Measurements from ENCODE around the gene IGF2BP2. TPM values are rescaled to one million over a fixed set of nuclear protein-coding genes. Genes with fewer than 3 reads are reported as not detected.
A peak's percentile ranks its signal among the peaks of the same experiment; 100 is the strongest.

The IGF2BP2 gene
- total RNA-seq, 4 donors from 2014 or later = 29.3 to 49.8 (median 41.8) TPM

DNA sequence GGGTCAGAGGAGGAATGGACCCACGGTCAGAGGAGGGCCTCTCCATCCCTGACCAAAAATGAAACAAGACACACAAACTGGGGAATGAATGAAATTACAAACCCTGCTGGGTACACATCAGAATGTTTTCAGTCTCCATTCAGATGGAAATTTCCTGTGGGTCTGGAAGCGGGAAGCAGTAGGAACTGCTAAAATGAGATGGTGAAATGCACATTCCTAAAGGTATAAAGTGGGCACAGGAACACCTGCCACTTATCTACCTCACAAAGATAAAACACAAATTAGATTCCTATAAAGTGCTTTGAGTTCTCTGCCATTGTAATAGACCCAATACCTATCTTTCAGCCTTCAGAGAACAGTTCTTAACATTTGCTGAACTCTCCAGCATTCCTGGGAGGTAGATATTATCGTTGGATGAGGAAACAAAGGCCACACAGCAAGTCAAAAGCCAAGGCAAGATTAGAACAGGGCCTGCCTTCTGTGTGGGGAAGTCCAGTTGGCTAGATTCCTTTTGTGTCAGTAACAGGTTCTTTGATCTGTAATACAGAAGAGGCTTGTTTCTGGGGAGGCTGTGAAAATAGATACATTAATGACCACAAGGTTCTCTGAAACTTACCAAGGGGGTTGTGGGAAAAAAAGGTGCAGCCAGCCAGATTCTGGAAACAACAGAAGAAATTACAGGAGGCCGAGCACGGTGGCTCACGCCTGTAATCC lies 98.4 kb downstream of the IGF2BP2 start:
- Histone ChIP-seq H3K36me3 (no peaks in the 10 kb centered on the region), H3K27ac (no peak overlapping the region), H3K4me1 (peaks cover 0 to 29% (median 0%) of the 10 kb centered on the region in 4 donors), H3K9me3 (no peaks in the 10 kb centered on the region), H3K4me3 (no peak overlapping the region), H3K27me3 (no peaks in the 10 kb centered on the region)
- TF ChIP-seq EP300 (IDR thresholded peaks at IDR 0.05) = no peak
- TF ChIP-seq, protein P1, sequence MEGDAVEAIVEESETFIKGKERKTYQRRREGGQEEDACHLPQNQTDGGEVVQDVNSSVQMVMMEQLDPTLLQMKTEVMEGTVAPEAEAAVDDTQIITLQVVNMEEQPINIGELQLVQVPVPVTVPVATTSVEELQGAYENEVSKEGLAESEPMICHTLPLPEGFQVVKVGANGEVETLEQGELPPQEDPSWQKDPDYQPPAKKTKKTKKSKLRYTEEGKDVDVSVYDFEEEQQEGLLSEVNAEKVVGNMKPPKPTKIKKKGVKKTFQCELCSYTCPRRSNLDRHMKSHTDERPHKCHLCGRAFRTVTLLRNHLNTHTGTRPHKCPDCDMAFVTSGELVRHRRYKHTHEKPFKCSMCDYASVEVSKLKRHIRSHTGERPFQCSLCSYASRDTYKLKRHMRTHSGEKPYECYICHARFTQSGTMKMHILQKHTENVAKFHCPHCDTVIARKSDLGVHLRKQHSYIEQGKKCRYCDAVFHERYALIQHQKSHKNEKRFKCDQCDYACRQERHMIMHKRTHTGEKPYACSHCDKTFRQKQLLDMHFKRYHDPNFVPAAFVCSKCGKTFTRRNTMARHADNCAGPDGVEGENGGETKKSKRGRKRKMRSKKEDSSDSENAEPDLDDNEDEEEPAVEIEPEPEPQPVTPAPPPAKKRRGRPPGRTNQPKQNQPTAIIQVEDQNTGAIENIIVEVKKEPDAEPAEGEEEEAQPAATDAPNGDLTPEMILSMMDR (IDR thresholded peaks at IDR 0.05) = no peak
- TF ChIP-seq POLR2A (IDR thresholded peaks at IDR 0.05) = no peak
- DNase-seq (ENCODE audit: low spot score in 2 of 2) = no peak
- WGBS, 2 donors = 76 to 78% methylated on average over 6 of the region's 6 CpGs

DNA sequence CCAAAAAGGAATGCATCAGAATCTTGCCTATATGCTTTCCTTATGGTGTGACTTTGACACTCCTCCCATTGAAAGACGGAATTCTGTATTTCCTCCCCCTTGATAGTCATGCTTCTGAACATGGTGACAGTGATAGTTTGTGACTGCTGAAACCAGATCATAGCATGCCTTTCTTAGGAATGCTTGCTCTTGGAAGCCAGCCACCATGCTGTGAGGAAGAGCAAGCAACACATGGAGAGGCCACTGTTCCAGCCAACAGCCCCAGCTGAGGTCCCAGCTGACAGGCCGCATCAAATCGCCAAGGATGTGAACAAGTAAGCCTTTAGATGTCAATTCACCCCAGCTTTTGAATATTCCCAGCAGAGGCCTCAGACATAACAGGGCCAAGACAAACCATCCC lies 100.1 kb downstream of the IGF2BP2 start:
- Histone ChIP-seq H3K36me3 (no peaks in the 10 kb centered on the region), H3K4me3 (no peak overlapping the region), H3K27me3 (no peaks in the 10 kb centered on the region), H3K27ac (no peak overlapping the region), H3K4me1 (peaks cover 0 to 29% (median 0%) of the 10 kb centered on the region in 4 donors), H3K9me3 (no peaks in the 10 kb centered on the region)
- DNase-seq (ENCODE audit: low spot score in 2 of 2) = no peak
- WGBS, 2 donors = 64 to 81% methylated on average over 3 of the region's 3 CpGs
- TF ChIP-seq POLR2A (IDR thresholded peaks at IDR 0.05) (no peak), EP300 (IDR thresholded peaks at IDR 0.05) (no peak)
- TF ChIP-seq, protein P1 (IDR thresholded peaks at IDR 0.05) = no peak

DNA sequence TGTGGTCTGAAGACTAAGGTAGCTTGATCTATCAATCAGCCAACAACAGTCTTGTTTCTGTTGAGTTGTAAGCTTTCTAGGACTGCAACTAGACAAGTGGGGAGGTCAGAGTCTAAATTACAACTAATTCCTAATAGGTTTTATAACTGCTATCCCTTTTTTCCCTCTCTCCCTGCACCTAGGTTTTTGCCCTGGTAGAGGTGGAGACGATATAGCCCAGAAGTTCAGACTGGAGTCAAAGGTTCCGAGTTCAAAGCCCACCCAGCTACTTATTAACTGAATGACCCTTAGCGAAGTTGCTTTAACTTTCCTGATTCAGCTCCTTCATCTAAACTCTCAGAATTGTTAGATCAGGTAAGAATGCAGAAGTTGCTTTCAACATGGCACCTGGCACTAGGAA lies 100.6 kb downstream of the IGF2BP2 start:
- WGBS, 2 donors = 98 to 99% methylated on average over 3 of the region's 3 CpGs
- TF ChIP-seq, protein P1 (IDR thresholded peaks at IDR 0.05) = no peak
- TF ChIP-seq POLR2A (IDR thresholded peaks at IDR 0.05) (no peak), EP300 (IDR thresholded peaks at IDR 0.05) (no peak)
- no peaks in the 10 kb centered on the region for H3K36me3 ChIP-seq
- H3K9me3 ChIP-seq = no peaks in the 10 kb centered on the region
- H3K27me3 ChIP-seq = no peaks in the 10 kb centered on the region
- no peak for DNase-seq (ENCODE audit: low spot score in 2 of 2)
- H3K4me3 ChIP-seq = no peak overlapping the region
- peaks cover 0 to 26% (median 0%) of the 10 kb centered on the region in 4 donors for H3K4me1 ChIP-seq
- H3K27ac ChIP-seq = no peak overlapping the region

DNA sequence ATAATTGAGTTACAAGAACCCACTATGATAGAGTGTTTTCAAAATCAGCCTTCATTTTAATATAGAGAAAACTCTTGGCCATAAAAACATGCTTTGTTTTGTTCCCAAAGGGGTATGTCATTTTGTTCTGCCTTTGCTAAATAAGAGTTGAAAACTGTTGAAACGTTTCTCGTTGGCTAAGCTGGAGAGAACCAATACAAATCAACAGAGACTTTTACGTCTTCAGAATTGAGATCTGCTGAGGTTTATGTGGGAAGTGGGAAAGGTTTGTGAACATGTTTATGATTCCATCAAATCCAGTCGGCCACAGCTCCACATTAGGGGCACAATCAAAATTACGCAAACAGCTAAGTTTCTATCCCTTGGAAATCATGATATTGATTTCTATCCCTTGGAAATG lies 102.0 kb downstream of the IGF2BP2 start:
- TF ChIP-seq POLR2A (IDR thresholded peaks at IDR 0.05) (no peak), EP300 (IDR thresholded peaks at IDR 0.05) (no peak)
- TF ChIP-seq, protein P1 (IDR thresholded peaks at IDR 0.05) = no peak
- WGBS, 2 donors = 34 to 38% methylated on average over 5 of the region's 5 CpGs
- H3K27ac ChIP-seq = peak overlapping the region in 2 of 4 donors; percentile 32 to 54
- H3K9me3 ChIP-seq = no peaks in the 10 kb centered on the region
- no peaks in the 10 kb centered on the region for H3K36me3 ChIP-seq
- DNase-seq (ENCODE audit: low spot score in 2 of 2) = no peak
- H3K4me1 ChIP-seq = peaks cover 0 to 16% (median 0%) of the 10 kb centered on the region in 4 donors
- H3K4me3 ChIP-seq = no peak overlapping the region
- no peaks in the 10 kb centered on the region for H3K27me3 ChIP-seq

DNA sequence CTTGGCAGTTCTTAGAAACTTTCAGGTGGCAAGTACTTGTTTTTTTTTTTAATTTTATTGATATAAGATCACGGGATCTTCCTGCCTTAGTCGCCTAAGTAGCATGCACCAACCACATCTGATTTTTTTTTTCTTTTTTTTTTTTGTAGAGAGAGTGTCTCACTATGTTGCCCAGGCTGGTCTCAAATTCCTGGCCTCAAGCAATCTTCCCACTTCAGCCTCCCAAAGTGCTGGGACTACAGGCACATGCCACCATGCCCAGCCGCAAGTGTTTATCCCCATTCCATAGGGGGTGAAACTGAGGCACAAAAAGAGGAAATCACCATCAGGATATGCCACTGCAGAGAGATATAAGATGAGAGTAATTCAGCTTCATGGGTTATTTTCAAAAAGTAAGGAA lies 102.9 kb downstream of the IGF2BP2 start:
- H3K4me1 ChIP-seq = peaks cover 0 to 25% (median 3%) of the 10 kb centered on the region in 4 donors
- no peak overlapping the region for H3K4me3 ChIP-seq
- no peaks in the 10 kb centered on the region for H3K27me3 ChIP-seq
- no peak for DNase-seq (ENCODE audit: low spot score in 2 of 2)
- no peaks in the 10 kb centered on the region for H3K36me3 ChIP-seq
- H3K27ac ChIP-seq = no peak overlapping the region
- TF ChIP-seq POLR2A (IDR thresholded peaks at IDR 0.05) = no peak
- TF ChIP-seq, protein P1 (IDR thresholded peaks at IDR 0.05) = no peak
- TF ChIP-seq EP300 (IDR thresholded peaks at IDR 0.05) = no peak
- no peaks in the 10 kb centered on the region for H3K9me3 ChIP-seq
- 81 to 92% methylated on average over 3 of the region's 3 CpGs for WGBS, 2 donors
